Urinary bladder (tissue), 4 donors: ENCODE results near the gene KRT76. TPM values are rescaled to one million over a fixed set of nuclear protein-coding genes. Genes with fewer than 3 reads are reported as not detected.
"Not testable (repeated sequence)": the region's sequence is repeated elsewhere in the genome, so short reads cannot be mapped to it uniquely, and the experiment has no call there.

Experiments
- DNase-seq: peaks from one replicate; pipeline ENCODE4 v3.0.0-alpha.2; 2015; ENCODE audit errors: extremely low spot score
- H3K27ac ChIP-seq: one replicate; pipeline ENCODE4 v1.5.1; 2013; ENCODE audit warnings: low read depth, mild to moderate bottlenecking, moderate library complexity
- H3K36me3 ChIP-seq: one replicate; pipeline ENCODE4 v1.6.1; 2013; ENCODE audit warnings: mild to moderate bottlenecking, moderate library complexity; ENCODE audit not compliant: insufficient read depth
- H3K4me1 ChIP-seq: one replicate; pipeline ENCODE4 v1.6.1; 2013; ENCODE audit warnings: mild to moderate bottlenecking, moderate library complexity; ENCODE audit not compliant: insufficient read depth
- H3K4me3 ChIP-seq: one replicate; pipeline ENCODE4 v1.5.1; 2013; ENCODE audit warnings: low read depth, low read length
- WGBS: extraction: QIAGEN DNeasy Blood & Tissue Kit; methylation state at CpG from one replicate; pipeline ENCODE4 v1.1.7; 2013; 5-methylcytosine and 5-hydroxymethylcytosine counted together
- polyA plus RNA-seq: library from polyadenylated mRNA; stranded (reverse); fragments of 200-250 nt; gene quantifications from one replicate; pipeline ENCODE4 v1.2.3, GENCODE V29; 2013
- total RNA-seq: library from RNA; depleted of rRNA; stranded (reverse); fragments of >200 nt; gene quantifications from one replicate; pipeline ENCODE4 v1.2.3, GENCODE V29; 2014
- donor health status: healthy with polysubstance abuse.
- donor health status: healthy.

Gene KRT76
- total and polyA plus RNA-seq, 2 donors = not detected

DNA sequence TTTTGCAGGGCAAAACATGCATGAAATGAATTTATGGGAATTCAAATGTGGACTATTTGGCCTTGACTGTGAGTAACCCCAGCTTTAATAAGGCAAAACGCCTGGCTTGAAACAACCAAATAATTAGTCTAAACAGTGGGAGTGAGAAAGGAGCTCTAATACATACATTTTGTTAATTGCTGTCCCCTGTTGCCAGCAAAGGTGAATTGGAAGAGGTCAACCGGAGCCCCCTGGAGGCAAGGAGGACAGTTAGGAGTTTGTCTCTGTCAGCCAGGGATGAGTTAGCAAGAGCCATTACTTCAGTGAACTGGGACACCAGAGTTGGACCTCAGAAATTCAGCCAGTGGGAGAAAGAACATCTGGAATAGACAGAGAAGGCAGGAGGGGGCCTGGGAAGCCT, 17.4 kb downstream of the KRT76 start:
- Histone ChIP-seq H3K27ac (no peak overlapping the region), H3K36me3 (no peaks in the 10 kb centered on the region), H3K4me1 (no peaks in the 10 kb centered on the region), H3K4me3 (no peak overlapping the region)
- WGBS = 59% methylated on average over 2 of the region's 2 CpGs
- no peak for DNase-seq

GRCh38 chr12:52759218-52759617, 17.9 kb downstream of the KRT76 start:
- no peak for DNase-seq
- WGBS = 48% methylated on average over 2 of the region's 2 CpGs
- H3K27ac ChIP-seq = no peak overlapping the region
- H3K4me3 ChIP-seq = no peak overlapping the region
- H3K36me3 ChIP-seq = no peaks in the 10 kb centered on the region
- H3K4me1 ChIP-seq = no peaks in the 10 kb centered on the region

- no peak overlapping the region for H3K4me3 ChIP-seq
- no peak for DNase-seq
- WGBS = 39% methylated on average over 1 of the region's 1 CpG
- H3K4me1 ChIP-seq = no peaks in the 10 kb centered on the region
- H3K27ac ChIP-seq = no peak overlapping the region
- H3K36me3 ChIP-seq = no peaks in the 10 kb centered on the region
Observed at GRCh38 chr12:52757449-52758176, 19.5 kb downstream of the KRT76 start.

GRCh38 chr12:52756281-52756960, 20.7 kb downstream of the KRT76 start:
- no peak overlapping the region for H3K4me3 ChIP-seq
- 84% methylated on average over 8 of the region's 8 CpGs for WGBS
- no peak overlapping the region for H3K27ac ChIP-seq
- H3K36me3 ChIP-seq = no peaks in the 10 kb centered on the region
- no peaks in the 10 kb centered on the region for H3K4me1 ChIP-seq
- no peak for DNase-seq

DNA sequence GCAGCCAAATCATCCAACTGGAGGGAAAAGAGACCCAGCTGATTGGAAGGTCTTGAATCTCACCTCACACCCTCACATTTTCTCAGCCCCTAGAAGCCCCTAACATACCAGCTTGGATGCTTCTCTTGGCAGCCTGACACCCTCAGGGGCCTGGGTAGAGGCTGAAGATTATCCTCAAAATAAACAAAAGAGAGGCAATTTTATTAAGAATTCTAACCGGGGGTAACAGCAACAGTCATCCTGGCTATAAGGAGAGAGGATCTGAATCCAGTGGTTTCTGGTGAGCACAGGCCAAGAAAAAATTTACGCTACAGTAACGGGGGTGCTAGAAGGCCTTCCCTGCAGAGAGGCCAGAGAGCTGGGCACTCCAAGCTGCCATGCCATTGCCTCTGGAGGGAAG, 21.6 kb downstream of the KRT76 start:
- WGBS = 61% methylated on average over 3 of the region's 3 CpGs
- Histone ChIP-seq H3K4me1 (no peaks in the 10 kb centered on the region), H3K27ac (no peak overlapping the region), H3K36me3 (no peaks in the 10 kb centered on the region), H3K4me3 (no peak overlapping the region)
- no peak for DNase-seq

DNA sequence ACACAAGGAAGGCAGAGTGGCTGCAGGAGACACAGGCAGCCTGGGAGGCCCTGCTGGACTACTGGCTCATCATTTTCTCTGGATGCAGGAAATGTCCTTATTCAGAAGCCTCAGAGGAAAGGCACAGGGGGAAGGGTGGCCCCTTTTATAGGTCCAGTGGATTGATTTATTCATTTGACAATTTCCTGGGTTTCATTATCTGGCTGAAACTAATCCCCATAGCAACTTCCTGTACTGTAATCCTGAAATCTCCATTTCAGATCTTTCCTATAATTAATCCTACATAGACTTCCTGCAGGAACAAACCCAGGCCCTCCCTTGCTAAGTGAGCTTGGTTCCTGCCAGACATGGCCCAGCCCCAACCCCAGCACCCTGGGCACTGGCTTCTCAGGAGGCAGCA, 23.0 kb downstream of the KRT76 start:
- Histone ChIP-seq H3K27ac (no peak overlapping the region), H3K4me3 (no peak overlapping the region), H3K4me1 (no peaks in the 10 kb centered on the region), H3K36me3 (no peaks in the 10 kb centered on the region)
- no peak for DNase-seq

GRCh38 chr12:52753283-52753682, 23.9 kb downstream of the KRT76 start:
- H3K4me1 ChIP-seq = no peaks in the 10 kb centered on the region
- H3K4me3 ChIP-seq = no peak overlapping the region
- H3K27ac ChIP-seq = no peak overlapping the region
- no peak for DNase-seq
- 86% methylated on average over 3 of the region's 3 CpGs for WGBS
- H3K36me3 ChIP-seq = no peaks in the 10 kb centered on the region

- Histone ChIP-seq H3K4me3 (no peak overlapping the region), H3K27ac (no peak overlapping the region), H3K4me1 (no peaks in the 10 kb centered on the region), H3K36me3 (no peaks in the 10 kb centered on the region)
- no peak for DNase-seq
- WGBS = 85% methylated on average over 2 of the region's 2 CpGs
Observed at GRCh38 chr12:52752516-52752915, 24.6 kb downstream of the KRT76 start.

DNA sequence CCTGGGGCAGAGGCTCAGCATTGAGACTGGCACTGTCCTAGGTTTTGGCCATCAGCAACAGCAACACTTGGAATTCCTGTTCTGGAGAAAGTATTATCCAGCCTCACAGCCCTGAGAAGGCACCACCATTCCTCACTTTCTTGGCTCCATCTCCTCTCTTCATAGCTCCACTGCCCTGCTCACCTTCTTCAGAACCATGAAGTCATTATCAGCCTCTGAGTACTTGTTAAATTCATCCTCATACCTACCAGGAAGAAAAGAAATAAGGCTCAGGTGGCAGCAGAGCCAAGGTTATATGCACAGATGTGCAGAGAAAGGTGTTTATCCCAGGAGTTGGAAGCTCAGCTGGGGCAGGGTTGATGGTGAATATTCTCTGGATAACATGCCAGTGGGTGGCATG, 25.4 kb downstream of the KRT76 start:
- Histone ChIP-seq H3K4me3 (no peak overlapping the region), H3K36me3 (no peaks in the 10 kb centered on the region), H3K4me1 (no peaks in the 10 kb centered on the region), H3K27ac (no peak overlapping the region)
- no peak for DNase-seq

DNA sequence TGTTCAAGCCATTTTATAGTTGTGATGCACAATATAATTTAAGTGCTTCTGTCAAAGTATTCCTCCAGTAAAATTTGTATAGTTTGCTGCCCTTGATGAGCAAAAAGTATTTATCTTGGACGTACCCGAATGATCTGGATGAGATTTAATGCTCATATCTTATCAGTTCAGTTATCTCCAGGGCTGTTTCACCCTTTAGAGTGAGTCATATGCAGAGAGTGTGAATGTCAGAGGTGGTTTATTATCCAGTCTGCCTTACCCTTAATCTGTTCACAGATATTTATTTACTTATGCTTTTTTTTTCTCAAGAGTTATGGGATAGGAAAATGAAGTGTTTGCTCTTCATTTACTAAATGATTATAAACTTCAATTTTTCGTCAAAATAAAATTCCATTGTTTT, 26.6 kb downstream of the KRT76 start:
- H3K36me3 ChIP-seq, H3K27ac ChIP-seq, H3K4me3 ChIP-seq, H3K4me1 ChIP-seq, DNase-seq: not testable (repeated sequence)
- WGBS = 34% methylated on average over 3 of the region's 3 CpGs

- H3K27ac ChIP-seq = no peak overlapping the region
- H3K4me1 ChIP-seq = no peaks in the 10 kb centered on the region
- DNase-seq = no peak
- H3K36me3 ChIP-seq = no peaks in the 10 kb centered on the region
- no peak overlapping the region for H3K4me3 ChIP-seq
- WGBS = 62% methylated on average over 3 of the region's 3 CpGs
Observed at GRCh38 chr12:52749827-52750226, 27.3 kb downstream of the KRT76 start.

GRCh38 chr12:52748578-52748977, 28.6 kb downstream of the KRT76 start:
- no peak for DNase-seq
- no peak overlapping the region for H3K27ac ChIP-seq
- 73% methylated on average over 14 of the region's 14 CpGs for WGBS
- H3K36me3 ChIP-seq = no peaks in the 10 kb centered on the region
- no peak overlapping the region for H3K4me3 ChIP-seq
- H3K4me1 ChIP-seq = no peaks in the 10 kb centered on the region

DNA sequence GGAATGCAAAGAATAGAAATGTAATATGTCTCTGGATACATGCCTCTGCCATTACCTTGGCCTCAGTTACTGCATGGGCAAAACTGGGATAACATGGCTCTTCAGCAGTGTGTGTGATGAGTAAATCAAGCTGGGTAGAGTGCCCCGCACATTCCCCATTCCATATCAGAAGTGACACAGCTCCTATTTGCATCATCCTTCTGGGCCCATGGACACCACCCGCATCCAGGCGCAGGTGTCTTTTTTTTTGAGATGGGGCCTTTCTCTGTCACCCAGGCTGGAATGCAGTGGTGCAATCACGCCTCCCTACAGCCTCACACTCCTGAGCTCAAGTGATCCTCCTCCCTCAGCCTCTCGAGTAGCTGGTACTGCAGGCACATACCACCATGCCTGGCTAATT, 31.6 kb downstream of the KRT76 start:
- 82% methylated on average over 5 of the region's 5 CpGs for WGBS
- no peak overlapping the region for H3K27ac ChIP-seq
- no peaks in the 10 kb centered on the region for H3K36me3 ChIP-seq
- H3K4me1 ChIP-seq = no peaks in the 10 kb centered on the region
- DNase-seq = no peak
- no peak overlapping the region for H3K4me3 ChIP-seq

GRCh38 chr12:52744493-52745156, 32.5 kb downstream of the KRT76 start:
- WGBS = 76% methylated on average over 1 of the region's 1 CpG
- DNase-seq = no peak
- no peaks in the 10 kb centered on the region for H3K4me1 ChIP-seq
- H3K27ac ChIP-seq = no peak overlapping the region
- H3K4me3 ChIP-seq = no peak overlapping the region
- H3K36me3 ChIP-seq = no peaks in the 10 kb centered on the region
